Myocyte (in vitro differentiated cells): Measurements from ENCODE around the gene PTX4. TPM values are rescaled to one million over a fixed set of nuclear protein-coding genes. Genes with fewer than 3 reads are reported as not detected.

Source experiments
- DNase-seq: peaks from one replicate; pipeline ENCODE4 v3.0.0-alpha.2; 2012; ENCODE audit warnings: low read depth
- total RNA-seq: library from RNA; depleted of rRNA; stranded (reverse); fragments of >200 nt; gene quantifications from 2 replicates; pipeline ENCODE4 v1.2.3, GENCODE V29; 2014

Gene PTX4
- total RNA-seq, 1 donor from 2014 or later = not detected

DNA sequence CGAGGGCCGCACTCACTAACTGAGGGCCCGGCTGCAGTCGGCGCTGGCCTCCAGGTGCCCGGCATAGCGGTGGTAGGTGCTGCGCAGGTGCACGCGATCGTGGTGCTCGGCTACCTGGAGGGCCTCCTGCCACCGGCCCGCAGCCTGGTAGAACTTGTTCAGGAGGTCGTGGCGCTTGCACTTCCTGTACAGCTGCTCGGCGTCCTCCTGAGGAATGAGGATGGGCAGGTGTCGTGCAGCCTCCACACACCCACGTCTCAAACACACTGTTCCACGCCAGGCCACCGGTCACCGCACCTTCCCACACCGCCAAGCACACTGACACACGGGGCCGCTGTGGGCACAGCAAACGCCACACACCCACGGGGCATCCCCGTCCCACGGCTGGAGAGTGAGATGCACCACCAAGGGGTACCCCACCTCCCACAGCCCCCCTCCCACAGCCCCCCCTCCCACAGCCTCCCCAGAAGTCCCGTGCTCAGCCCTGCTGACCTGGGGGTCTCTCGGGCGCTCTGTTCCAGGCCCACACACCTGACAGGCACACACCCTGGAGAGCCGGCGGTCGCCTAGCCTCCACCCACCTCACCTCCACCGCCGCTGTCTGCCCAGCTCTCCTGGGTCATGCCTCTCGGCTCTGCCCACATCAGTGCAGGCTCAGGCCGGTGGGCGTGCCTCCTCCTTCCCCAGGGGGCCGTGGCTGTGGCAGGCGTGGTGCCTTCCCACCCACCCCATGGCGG, 37.3 kb upstream of the PTX4 start:
- DNase-seq = no peak

DNA sequence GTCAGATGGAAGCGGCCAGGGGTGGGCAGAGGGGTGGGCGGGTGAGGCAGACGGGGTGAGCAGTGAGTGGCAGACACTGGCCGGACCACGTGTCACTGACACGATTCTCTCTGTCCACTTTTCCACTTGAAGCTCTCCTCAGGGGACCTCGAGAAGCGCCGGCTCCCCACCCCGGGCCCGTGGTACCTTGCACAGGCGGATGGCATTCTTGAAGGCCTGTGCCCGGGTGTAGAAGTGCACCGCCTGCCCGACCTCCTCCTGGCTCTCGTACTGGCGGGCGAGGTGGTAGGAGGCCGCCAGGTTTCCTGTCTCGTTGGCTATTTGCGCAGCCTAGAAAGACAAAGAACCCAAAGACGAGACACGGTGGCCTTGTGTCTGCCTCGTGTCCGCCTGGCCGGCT, 35.6 kb upstream of the PTX4 start:
- DNase-seq = no peak

DNA sequence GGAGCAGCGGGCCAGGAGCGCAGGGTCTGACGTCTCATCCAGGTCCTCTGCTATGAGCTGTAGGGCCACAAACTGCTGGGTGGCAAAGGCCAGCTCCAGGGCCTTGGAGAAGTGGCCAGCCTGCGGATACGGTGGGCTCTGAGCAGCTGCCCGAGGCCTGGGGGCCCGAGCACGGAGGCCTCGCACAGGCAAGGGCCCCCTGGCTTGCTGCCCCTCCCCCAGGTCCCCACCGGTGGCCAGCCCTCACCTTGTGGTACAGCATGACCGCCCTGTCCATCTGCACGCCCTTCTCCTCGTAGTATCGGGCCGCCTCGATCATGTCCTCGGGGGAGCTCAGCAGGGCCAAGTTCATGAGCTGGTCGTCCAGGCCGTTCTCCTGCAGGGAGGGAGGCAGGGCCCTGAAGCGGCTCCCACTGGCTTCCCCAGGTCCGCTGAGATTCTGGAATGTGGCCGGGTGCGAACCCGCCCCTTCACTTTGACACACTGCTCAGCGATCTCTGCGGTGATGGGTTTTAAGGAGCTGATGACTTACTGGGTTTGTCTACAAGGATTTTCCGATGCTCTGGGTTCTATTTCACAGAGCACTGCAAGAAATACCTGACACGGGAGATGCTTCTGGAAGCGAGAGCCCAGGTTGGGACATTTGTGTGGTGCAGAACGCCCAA, 35.0 kb upstream of the PTX4 start:
- no peak for DNase-seq

DNA sequence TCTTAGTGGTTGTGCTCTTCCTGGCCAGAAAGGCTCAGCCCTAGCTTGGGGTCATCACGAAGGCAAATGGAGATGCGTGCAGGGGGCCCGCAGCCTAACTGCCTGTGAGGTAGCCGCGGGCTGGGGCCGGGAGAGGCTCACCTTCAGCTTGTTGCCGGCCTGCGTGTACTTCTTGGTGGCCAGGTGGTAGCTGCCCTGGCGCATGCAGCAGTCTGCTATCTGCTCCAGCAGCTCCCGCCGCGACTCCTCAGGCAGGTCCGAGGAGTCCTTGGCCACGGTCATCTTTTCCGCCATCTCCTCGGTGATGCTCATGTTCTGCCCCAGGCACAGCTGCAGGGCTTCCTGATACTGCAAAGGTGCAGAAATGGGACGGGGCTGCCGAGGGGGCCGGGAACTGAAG, 31.7 kb upstream of the PTX4 start:
- DNase-seq = no peak

DNA sequence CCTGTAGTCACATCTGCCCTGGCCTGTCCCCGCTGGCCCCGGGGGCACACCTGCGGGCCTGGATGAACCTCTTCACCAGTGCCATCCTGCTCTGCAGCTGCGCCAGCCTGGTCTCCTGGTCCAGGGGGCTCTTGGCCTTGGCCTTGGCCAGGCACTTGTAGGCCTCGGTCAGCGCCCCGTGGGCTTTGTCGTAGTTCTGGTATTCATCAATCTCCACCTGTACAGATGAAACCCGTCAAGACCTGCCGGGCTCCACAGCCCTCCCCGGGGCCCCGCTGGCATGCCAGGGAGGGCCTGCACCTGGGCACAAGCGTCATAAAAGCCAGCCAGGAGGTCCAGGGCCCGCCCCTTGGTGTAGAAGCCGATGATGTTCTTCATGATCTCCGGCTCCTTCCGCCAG, 31.1 kb upstream of the PTX4 start:
- no peak for DNase-seq

- DNase-seq = no peak
Observed at GRCh38 chr16:1518626-1519135, 29.9 kb upstream of the PTX4 start.

GRCh38 chr16:1514507-1514906, 25.8 kb upstream of the PTX4 start:
- no peak for DNase-seq

GRCh38 chr16:1512774-1513173, 24.0 kb upstream of the PTX4 start:
- DNase-seq = no peak

- DNase-seq = no peak
Observed at GRCh38 chr16:1511662-1512569, 23.2 kb upstream of the PTX4 start.

DNA sequence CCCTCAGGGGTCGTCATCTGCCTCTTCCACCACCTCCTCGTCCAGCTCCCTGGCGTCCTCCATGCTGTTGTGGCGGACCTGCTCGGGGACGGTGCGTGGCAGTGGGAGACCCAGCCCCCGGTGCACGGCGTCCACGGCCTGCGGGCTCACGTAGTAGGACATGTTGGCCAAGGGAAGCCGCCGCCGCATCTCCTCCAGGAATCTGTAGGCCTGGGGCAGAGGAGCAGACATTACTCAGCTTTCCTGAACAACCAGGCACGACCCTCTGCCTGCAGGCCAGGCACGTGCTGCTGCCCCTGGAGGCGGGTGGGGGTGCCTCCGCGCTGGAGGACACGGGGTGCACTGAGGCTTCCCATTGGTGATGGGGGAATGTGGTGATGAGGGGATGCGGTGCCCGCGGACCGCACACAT, 22.2 kb upstream of the PTX4 start:
- no peak for DNase-seq

GRCh38 chr16:1510272-1510671, 21.5 kb upstream of the PTX4 start:
- no peak for DNase-seq

- DNase-seq = peak; percentile 18
Observed at GRCh38 chr16:1509307-1510221, 20.8 kb upstream of the PTX4 start.

GRCh38 chr16:1508494-1509187, 19.9 kb upstream of the PTX4 start:
- DNase-seq = no peak

DNA sequence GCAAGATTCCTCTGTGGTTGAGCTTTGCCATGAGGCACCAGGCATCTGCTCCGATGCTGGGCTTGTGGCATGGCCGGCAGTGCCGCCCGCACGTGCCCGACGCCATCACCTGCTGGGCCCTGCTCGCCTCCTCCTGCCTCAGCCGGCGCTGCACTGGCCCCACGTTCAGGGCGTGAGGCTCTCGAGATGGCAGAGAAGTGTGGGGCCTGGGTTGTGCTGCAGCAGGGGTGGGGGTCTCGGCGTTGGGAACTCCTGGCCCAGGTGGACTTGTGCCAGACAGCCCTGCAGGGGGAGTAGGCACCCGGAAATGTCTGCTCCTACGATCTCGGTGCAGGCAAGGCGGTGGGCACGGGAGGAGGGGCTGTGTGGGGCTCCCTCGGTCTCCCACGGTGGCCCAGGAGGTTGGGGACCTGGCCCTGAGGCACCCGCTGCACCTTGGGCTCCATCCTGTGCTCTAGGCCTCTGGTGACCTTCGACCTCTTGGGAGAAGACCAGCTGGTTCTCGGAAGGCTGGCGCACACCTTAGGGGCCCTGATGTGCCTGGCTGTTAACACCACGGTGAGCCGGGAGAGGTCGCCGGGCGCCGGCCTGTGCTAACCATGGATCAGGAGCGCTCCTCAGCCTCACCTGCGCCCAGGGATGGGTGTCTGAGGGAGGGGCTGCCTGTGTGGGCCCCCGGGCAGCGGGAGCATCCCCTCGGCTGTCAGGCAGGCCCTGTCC, 17.9 kb upstream of the PTX4 start:
- no peak for DNase-seq

DNA sequence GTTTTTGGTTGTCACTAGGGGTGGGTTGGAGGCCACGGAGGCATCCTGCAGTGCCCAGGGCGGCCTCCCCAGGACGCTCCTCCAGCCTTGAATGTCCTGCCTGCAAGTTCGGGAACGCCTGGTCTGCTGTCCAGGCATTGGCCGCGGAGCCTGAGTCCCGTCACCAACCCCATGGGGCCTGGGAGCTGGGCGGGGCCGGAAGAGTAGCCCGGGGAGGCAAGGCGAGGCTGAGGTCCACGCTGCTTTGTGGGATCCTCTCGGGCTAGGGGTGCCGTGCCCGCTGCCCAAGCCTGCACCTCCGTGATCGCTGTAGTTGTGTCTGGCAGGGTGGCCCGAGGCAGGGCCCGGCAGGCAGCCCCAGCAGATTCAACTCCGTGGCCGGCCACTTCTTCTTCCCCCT, 17.2 kb upstream of the PTX4 start:
- DNase-seq = no peak

GRCh38 chr16:1505073-1505844, 16.5 kb upstream of the PTX4 start:
- DNase-seq = no peak

DNA sequence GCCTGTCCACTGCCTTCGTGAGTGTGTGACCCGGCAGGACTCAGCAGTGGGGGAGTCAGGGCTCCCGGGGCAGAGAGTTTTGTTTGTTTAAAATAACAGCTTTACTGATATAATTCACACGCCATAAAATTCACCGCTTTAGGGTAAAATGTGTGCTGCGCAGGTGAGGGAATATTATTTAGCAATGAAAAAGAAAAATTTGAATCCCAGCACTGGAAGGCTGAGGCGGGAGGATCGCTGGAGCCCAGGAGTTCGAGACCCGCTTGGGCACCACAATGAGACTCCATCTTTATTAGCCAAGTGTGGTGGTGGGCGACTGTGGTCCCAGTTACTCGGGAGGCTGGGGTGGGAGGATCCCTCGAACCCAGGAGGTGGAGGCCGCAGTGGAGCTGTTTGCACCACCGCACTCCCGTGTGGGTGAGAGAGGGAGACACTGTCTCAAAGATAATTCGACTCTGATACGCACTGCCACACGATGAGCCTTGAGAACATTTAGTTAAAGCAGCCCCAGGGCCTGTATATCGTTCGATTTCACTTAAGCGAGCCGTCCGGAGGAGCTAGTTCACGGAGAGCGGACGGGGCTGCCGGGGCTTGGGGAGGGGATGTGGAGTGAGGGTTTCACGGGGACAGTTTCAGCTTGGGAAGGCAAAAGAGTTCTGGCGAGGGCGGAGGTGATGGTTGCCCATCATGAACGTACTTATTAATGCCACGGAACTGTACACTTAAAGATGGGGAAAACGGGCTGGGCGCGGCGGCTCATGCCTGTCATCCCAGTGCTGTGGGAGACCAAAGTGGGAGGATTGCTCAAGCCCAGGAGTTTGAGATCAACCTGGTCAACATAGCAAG, 14.6 kb upstream of the PTX4 start:
- no peak for DNase-seq
